ENCODE results near the gene GNG7.

GRCh38 chr19:2670217-2670616, 32.3 kb downstream of the GNG7 start:
- TF ChIP-seq CTCF (IDR thresholded peaks at IDR 0.05; ENCODE audit: borderline replicate concordance, extremely low read depth, low read length, poor library complexity, severe bottlenecking): no peak
- TF ChIP-seq EZH2 (IDR thresholded peaks at IDR 0.05; ENCODE audit: borderline replicate concordance, low read depth, low read length, severe bottlenecking): no peak
